ENCODE results near the gene STRBP.

STRBP gene

GRCh38 chr9:123135430-123135829 is 133.0 kb downstream of the STRBP start:
- no peak for DNase-seq (ENCODE audit: low read depth in 1 of 2, low spot score in 1 of 2)

- no peak for DNase-seq (ENCODE audit: low read depth in 1 of 2, low spot score in 1 of 2)
These were observed 135.7 kb downstream of the STRBP start for GRCh38 chr9:123132696-123133095.

DNA sequence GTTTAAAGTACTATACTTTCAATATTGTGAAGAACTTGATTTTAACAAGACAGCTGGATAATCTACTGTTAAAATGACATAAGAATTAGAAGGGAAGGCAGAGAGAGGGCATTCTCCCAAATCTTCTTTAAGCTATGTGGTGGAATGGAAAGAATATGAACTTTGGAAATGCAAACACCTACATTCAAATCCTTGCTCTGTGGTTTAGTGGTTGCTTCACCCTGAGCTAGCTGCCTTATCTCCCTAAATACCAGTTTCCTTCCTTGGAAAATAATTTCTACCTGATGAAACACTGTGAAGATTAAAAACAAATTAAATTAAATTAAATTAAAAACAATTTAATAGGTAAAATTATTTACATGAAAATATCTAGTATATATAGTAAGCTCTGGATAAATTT is 136.4 kb downstream of the STRBP start:
- DNase-seq (ENCODE audit: low read depth in 1 of 2, low spot score in 1 of 2) = no peak

GRCh38 chr9:123131258-123131657 is 137.1 kb downstream of the STRBP start:
- DNase-seq (ENCODE audit: low read depth in 1 of 2, low spot score in 1 of 2) = no peak

DNA sequence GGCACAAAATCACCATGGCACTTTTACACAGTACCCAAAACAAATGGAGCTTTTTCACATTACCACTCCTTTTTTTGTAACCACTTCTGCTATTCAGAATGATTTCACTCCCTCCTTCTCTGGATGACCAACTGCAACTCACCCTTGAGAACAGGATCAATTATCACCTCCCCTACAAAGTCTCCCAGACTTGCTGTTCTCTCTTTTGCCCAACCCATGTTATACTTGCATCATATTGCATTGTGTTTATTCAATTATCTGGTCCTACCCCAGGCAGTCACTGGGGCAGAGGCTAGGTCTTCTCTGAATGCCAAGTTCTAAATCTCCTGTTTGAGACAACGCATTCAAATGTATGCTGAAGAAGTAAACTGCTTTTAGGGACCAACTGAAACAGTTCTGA is 139.0 kb downstream of the STRBP start:
- DNase-seq (ENCODE audit: low read depth in 1 of 2, low spot score in 1 of 2) = no peak

- DNase-seq (ENCODE audit: low read depth in 1 of 2, low spot score in 1 of 2) = no peak
These were observed 139.8 kb downstream of the STRBP start for GRCh38 chr9:123128591-123128990.

DNA sequence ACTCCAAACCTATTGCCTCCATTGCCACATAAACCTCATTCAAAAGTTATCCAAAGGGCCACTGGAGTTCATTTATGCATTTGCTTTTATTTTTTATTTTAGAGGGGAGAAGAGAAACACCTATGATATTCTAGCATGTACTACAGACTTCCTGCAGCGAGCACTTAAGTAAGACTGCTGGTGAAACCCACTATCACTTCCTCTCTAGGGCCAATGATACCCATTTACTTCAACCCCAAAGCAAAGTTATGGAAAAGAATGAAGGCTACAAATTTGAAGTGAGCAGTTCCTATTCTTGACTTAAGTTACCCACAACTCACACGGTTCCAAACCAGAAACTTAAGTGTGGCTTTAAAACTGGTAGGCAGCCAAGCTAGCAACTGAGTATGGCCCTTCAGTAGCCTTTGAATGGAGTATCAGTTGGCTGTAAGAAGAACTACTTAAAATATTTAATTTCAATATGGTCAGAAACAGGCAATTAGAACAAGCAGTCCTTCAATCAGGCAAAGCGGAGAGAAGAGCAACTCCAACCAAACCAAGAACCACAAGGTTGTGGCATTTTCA is 140.8 kb downstream of the STRBP start:
- no peak for DNase-seq (ENCODE audit: low read depth in 1 of 2, low spot score in 1 of 2)

GRCh38 chr9:123121457-123121856 is 146.9 kb downstream of the STRBP start:
- no peak for DNase-seq (ENCODE audit: low read depth in 1 of 2, low spot score in 1 of 2)

GRCh38 chr9:123120953-123121352 is 147.4 kb downstream of the STRBP start:
- DNase-seq (ENCODE audit: low read depth in 1 of 2, low spot score in 1 of 2) = no peak

- DNase-seq (ENCODE audit: low read depth in 1 of 2, low spot score in 1 of 2) = no peak
These were observed 148.3 kb downstream of the STRBP start for GRCh38 chr9:123120131-123120530.

DNA sequence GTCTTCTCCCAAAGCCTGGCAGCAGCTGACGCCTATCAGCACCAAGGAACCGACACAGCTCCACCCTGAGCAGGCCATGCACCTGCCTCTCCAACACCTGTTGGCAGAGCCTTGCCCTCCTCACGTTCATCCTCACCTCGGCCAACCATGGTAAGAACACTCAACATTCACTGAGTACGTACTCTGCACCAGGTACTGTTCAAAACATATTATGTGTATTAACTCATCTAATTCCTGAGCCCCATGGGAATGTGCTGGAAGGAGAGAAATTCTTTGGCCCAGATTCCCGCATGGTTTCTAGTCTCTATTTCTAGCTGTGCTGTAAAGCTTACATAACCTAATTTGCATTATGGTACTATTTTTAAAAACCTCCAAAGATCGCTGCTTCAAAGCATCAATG is 148.8 kb downstream of the STRBP start:
- no peak for DNase-seq (ENCODE audit: low read depth in 1 of 2, low spot score in 1 of 2)

DNA sequence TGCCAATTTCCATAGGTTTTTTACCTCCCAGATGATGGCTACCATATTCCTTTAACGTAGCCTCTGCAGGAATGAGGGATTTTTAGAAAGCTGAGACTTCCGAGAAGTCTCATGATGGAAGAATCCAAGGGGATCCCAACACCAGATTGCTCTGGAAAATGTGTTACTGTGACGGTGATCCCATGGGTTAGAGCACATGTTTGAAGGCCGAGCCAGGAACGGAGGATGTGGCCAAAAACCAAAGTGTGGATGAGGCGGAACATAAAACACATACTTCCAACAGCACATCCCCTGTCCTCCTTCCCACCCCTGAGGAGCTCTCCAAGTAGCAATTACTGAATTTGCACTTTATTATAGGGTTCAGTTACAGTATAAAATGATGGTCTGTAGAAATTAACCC is 152.3 kb downstream of the STRBP start:
- DNase-seq (ENCODE audit: low read depth in 1 of 2, low spot score in 1 of 2) = no peak

DNA sequence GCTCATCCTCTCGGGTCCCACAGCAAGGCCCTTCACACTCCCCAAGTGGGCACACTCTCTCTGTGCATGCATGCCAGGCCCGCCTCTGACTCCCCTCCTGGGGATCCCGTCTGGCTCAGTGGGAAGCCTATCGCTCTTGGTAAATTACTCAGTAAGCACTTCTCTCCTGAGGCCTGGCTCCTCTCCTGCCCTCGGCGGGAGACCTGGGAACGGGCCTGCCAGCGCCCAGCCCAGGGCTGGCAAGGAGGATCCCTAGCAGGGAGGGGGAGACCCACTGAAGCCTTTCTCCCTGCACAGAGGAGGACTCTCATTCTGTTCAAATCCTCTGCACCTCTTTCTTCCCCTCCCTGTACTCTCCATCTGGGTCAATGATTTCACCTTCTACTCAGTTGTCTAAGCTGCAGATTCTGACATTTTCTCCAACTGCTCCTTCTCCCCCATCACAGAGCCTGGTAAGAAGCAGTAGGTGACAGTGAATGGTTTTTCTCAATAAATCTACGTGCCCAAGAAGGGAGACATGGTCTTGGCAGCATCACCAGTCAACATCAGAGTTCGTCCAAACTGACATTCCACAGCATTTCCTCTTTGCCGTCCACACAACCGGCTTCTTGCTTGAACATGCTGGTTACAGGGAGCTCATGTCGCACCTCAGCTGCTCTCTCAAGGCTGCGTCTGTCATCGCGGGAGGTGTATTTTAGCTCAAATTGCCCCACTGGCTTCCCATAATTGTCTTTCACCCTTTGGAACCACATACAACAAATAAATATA is 153.1 kb downstream of the STRBP start:
- DNase-seq (ENCODE audit: low read depth in 1 of 2, low spot score in 1 of 2) = no peak

DNA sequence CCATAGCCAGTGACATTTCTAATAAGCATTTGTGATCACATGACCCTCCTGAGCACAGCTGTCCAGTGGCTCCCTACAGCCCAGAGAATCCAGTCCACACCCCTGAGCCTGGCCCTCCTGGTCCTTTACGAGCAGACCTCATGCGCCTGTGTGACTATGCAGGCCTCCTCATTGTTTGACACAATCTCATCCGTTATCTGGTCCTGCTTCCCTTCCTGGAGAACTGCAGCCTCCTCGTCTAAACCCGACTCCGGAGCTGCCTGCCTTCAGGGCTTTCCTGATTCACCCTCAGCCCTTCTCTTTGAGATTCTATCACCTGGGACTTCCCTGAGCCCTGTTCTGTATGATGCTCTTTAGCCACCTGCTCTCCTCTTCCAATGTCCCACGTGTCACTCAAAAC is 155.2 kb downstream of the STRBP start:
- DNase-seq (ENCODE audit: low read depth in 1 of 2, low spot score in 1 of 2) = no peak

DNA sequence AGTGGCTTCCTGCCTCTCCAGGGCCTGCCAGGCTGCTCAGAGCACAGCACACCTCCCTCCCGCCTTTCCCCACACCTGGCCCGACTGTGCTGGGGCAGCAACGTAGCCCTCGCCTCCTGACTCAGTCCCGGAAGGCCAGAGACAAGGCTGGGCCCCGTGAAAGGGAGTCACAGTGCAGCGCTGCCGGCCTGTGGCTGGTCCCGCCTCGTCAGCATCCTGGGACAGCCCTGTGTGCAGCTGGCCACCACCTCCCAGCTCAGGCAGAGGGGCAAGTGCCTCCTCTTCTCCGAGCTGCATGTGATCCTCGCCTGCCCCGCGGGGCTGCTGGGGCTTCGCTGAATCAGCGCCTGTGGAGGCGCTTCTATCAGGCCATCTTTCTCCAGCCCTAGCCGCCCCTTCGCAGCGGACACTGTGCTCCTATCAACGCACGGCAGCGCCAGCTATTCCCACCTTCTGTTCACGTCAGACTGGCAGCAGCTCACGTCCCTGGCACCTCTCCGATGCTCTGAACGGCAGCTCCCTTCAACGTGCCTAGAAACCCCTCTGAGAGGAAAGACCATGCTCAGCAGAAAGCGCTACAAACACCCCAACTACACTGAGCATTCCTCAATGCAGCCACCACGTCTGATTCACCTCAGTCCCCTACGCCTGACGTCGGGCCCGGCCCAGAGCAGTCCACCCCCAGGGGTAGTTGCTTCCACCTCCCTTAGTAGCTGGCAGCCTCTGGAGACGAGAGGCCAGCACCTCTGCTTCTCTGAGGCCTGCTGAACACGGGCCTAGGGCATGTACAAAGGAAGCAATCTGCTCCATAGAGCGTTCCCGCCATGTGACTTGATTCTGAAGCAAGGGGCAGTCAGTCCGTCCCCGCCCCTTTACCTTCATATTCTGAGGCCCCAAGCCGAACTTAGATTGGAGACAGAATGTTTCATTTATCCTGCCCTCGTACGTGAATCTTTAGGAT is 156.1 kb downstream of the STRBP start:
- no peak for DNase-seq (ENCODE audit: low read depth in 1 of 2, low spot score in 1 of 2)

DNA sequence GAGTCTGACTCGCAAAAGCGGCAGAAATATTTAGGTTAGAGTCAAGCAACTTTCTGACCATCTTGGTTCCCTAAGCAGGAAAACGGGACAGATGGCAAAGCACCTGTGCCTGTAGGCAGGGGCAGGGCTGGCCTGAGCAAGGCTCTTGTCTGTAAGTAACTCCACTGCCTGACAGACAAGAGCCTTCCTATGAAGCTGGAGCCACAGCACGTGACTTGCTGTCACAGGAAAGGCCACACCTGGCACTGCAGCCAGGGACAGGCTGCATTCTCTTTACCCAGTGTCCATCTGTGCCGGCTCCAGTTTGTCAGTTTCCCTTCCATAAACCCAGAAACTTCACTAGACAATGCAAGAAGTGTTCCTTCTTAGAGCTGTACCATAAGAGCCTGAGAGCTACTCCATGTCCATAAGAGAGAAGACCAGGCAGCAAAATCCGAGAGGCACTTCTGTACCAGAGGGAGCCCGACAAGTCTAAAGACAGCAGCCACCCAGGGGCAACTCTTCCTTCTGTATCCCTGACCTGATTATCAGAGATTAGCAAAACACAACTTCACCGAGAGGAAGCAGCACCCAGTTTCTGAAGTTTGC is 156.9 kb downstream of the STRBP start:
- DNase-seq (ENCODE audit: low read depth in 1 of 2, low spot score in 1 of 2) = no peak

- DNase-seq (ENCODE audit: low read depth in 1 of 2, low spot score in 1 of 2) = no peak
These were observed 158.7 kb downstream of the STRBP start for GRCh38 chr9:123109540-123110279.

DNA sequence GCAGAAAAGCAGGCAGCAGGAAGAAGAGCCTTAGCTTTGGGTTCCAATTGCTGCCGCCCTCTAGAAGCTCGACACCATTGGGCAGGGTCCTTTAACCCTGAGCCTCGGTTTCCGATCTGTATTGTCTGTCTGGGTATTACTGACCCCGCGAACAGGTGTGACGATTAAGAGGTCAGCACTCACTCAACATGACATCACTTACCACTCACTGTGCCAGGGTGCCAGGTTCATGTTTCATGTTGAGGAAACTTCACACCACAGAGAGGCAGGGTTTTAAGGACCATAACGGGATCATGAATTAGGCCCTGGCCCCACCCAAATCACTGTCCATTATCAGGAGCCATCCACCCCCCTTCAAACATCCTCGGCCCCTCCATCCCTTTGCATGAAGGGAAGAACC is 159.4 kb downstream of the STRBP start:
- no peak for DNase-seq (ENCODE audit: low read depth in 1 of 2, low spot score in 1 of 2)

DNA sequence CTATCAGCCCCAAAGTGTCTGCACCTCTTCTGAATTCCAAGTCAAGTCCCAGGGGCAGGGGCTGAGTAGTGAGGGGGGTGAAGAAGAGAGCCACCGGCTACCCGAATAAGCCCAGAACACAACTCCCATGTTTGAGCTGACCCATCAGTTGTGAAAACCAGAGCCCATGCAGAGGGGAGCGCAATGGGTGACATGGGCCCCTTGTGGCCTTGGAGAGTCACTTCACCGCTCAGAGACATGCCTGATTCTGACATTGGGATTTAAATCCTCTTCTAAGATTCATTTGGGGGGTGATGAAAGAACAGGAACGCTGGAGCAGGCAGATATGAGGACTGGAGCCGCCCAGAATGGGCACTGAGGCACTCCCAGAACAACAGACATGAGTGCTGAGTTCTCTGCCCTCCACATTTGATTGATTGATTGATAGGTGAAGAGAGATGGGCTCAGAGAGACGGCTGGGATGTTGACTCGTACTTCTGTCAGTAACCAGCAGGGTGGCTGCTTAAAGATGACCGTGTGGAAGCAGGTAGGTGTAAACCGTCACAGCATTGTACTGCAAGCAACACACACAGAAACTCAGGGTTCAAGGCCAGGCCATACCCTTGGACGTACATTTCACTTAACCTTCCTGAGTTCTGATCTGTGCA is 160.6 kb downstream of the STRBP start:
- DNase-seq (ENCODE audit: low read depth in 1 of 2, low spot score in 1 of 2) = no peak

DNA sequence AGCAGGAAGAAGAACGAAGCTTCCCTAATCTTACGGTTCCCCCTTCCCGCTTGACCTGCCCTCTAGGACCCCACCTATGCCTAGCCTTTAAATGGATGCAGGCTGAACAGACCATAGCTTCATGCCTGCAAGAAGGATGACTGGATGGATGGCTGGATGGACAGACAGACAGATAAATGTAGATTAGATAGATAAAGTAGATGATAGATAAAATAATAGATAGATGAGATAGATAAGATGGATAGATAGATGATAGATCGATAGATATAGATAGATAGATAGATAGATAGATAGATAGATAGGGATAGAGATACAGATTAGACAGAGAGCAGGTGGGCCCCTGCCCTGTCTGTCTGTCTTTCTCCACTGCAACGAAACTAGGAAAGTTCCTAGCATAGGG is 162.9 kb downstream of the STRBP start:
- DNase-seq (ENCODE audit: low read depth in 1 of 2, low spot score in 1 of 2) = no peak
